Prostate gland (tissue), 2 donors: ENCODE results near the gene HEG1.

Source experiments
- CTCF ChIP-seq, 4 experiments: fragments of 200-600 bp in 2 of 4; fragments of 450-650 bp in 2 of 4; sonication (generic) in 2 of 4; IDR thresholded peaks; 1 replicate in 3 of 4; 2 replicates in 1 of 4; pipeline ENCODE4 v1.5.1; 2016 to 2019; ENCODE audit warnings: antibody characterized with exemption in 4 of 4, mild to moderate bottlenecking in 2 of 4, moderate library complexity in 2 of 4
- POLR2AphosphoS5 ChIP-seq: sonication (generic); formaldehyde crosslinking; IDR thresholded peaks from one replicate; pipeline ENCODE4 v1.6.1; 2017; ENCODE audit warnings: antibody characterized with exemption

GRCh38 chr3:124918524-124918923, 137.3 kb downstream of the HEG1 start:
- TF ChIP-seq CTCF (IDR thresholded peaks at IDR 0.05), result no peak
- no peak for TF ChIP-seq POLR2AphosphoS5
